ENCODE results near the gene MAP3K3.

Gene MAP3K3

GRCh38 chr17:63624531-63624880, 2.3 kb downstream of the MAP3K3 start:
- H3K4me3 ChIP-seq (ENCODE audit: low read length) = no peak overlapping the region
- H3K9ac ChIP-seq (ENCODE audit: low read depth, low read length) = no peak overlapping the region
- H3K27me3 ChIP-seq (ENCODE audit: insufficient read depth, low read length) = no peaks in the 10 kb centered on the region
- peaks cover 5% of the 10 kb centered on the region for H3K4me1 ChIP-seq (ENCODE audit: insufficient read depth, low read length)
- no peak overlapping the region for H3K27ac ChIP-seq (ENCODE audit: low read length)
- H3K36me3 ChIP-seq (ENCODE audit: insufficient read depth, low read depth, low read length) = no peaks in the 10 kb centered on the region
- no peaks in the 10 kb centered on the region for H3K9me3 ChIP-seq (ENCODE audit: insufficient read depth, low read depth, low read length)

GRCh38 chr17:63626551-63627180, 4.4 kb downstream of the MAP3K3 start:
- H3K36me3 ChIP-seq (ENCODE audit: insufficient read depth, low read depth, low read length) = no peaks in the 10 kb centered on the region
- H3K9ac ChIP-seq (ENCODE audit: low read depth, low read length) = no peak overlapping the region; the same call in 1 of the 2 replicates
- H3K4me3 ChIP-seq (ENCODE audit: low read length) = no peak overlapping the region
- H3K27me3 ChIP-seq (ENCODE audit: insufficient read depth, low read length) = no peaks in the 10 kb centered on the region
- H3K27ac ChIP-seq (ENCODE audit: low read length) = no peak overlapping the region
- H3K9me3 ChIP-seq (ENCODE audit: insufficient read depth, low read depth, low read length) = no peaks in the 10 kb centered on the region
- H3K4me1 ChIP-seq (ENCODE audit: insufficient read depth, low read length) = peaks cover 5% of the 10 kb centered on the region

- H3K9me3 ChIP-seq (ENCODE audit: insufficient read depth, low read depth, low read length) = no peaks in the 10 kb centered on the region
- no peaks in the 10 kb centered on the region for H3K27me3 ChIP-seq (ENCODE audit: insufficient read depth, low read length)
- no peak overlapping the region for H3K27ac ChIP-seq (ENCODE audit: low read length)
Observed at GRCh38 chr17:63629627-63630026, 7.4 kb downstream of the MAP3K3 start.

GRCh38 chr17:63631062-63631461, 8.8 kb downstream of the MAP3K3 start:
- Histone ChIP-seq H3K9ac (ENCODE audit: low read depth, low read length) (no peak overlapping the region), H3K9me3 (ENCODE audit: insufficient read depth, low read depth, low read length) (no peaks in the 10 kb centered on the region), H3K36me3 (ENCODE audit: insufficient read depth, low read depth, low read length) (peaks cover 16% of the 10 kb centered on the region), H3K27me3 (ENCODE audit: insufficient read depth, low read length) (no peaks in the 10 kb centered on the region), H3K4me3 (ENCODE audit: low read length) (no peak overlapping the region), H3K4me1 (ENCODE audit: insufficient read depth, low read length) (peaks cover 14% of the 10 kb centered on the region), H3K27ac (ENCODE audit: low read length) (no peak overlapping the region)

More at GRCh38 chr17:63629627-63630026, 7.4 kb downstream of the MAP3K3 start:
- Histone ChIP-seq H3K4me1 (ENCODE audit: insufficient read depth, low read length) (peaks cover 14% of the 10 kb centered on the region), H3K36me3 (ENCODE audit: insufficient read depth, low read depth, low read length) (peaks cover 3% of the 10 kb centered on the region; the same call in 1 of the 2 replicates), H3K9ac (ENCODE audit: low read depth, low read length) (no peak overlapping the region), H3K4me3 (ENCODE audit: low read length) (no peak overlapping the region)

- Histone ChIP-seq H3K9me3 (ENCODE audit: insufficient read depth, low read depth, low read length) (no peaks in the 10 kb centered on the region), H3K4me1 (ENCODE audit: insufficient read depth, low read length) (peaks cover 14% of the 10 kb centered on the region), H3K27ac (ENCODE audit: low read length) (no peak overlapping the region), H3K9ac (ENCODE audit: low read depth, low read length) (no peak overlapping the region), H3K36me3 (ENCODE audit: insufficient read depth, low read depth, low read length) (peaks cover 21% of the 10 kb centered on the region), H3K27me3 (ENCODE audit: insufficient read depth, low read length) (no peaks in the 10 kb centered on the region), H3K4me3 (ENCODE audit: low read length) (no peak overlapping the region)
Observed at GRCh38 chr17:63631626-63632025, 9.4 kb downstream of the MAP3K3 start.

GRCh38 chr17:63633742-63634141, 11.5 kb downstream of the MAP3K3 start:
- Histone ChIP-seq H3K27ac (ENCODE audit: low read length) (peak overlapping the region; percentile 25), H3K36me3 (ENCODE audit: insufficient read depth, low read depth, low read length) (peaks cover 24% of the 10 kb centered on the region), H3K9ac (ENCODE audit: low read depth, low read length) (peak overlapping the region; percentile 44; the same call in 1 of the 2 replicates), H3K4me1 (ENCODE audit: insufficient read depth, low read length) (peaks cover 14% of the 10 kb centered on the region), H3K4me3 (ENCODE audit: low read length) (0 out of 2 replicates have a peak overlapping the region, but pooled peaks have one; percentile 1), H3K27me3 (ENCODE audit: insufficient read depth, low read length) (no peaks in the 10 kb centered on the region), H3K9me3 (ENCODE audit: insufficient read depth, low read depth, low read length) (no peaks in the 10 kb centered on the region)

GRCh38 chr17:63634163-63634562, 11.9 kb downstream of the MAP3K3 start:
- Histone ChIP-seq H3K9ac (ENCODE audit: low read depth, low read length) (peak overlapping the region; percentile 44; the same call in 1 of the 2 replicates), H3K4me1 (ENCODE audit: insufficient read depth, low read length) (peaks cover 14% of the 10 kb centered on the region), H3K27ac (ENCODE audit: low read length) (peak overlapping the region; percentile 25), H3K4me3 (ENCODE audit: low read length) (peak overlapping the region; percentile 1; the same call in 1 of the 2 replicates), H3K36me3 (ENCODE audit: insufficient read depth, low read depth, low read length) (peaks cover 24% of the 10 kb centered on the region), H3K9me3 (ENCODE audit: insufficient read depth, low read depth, low read length) (no peaks in the 10 kb centered on the region), H3K27me3 (ENCODE audit: insufficient read depth, low read length) (no peaks in the 10 kb centered on the region)

- peaks cover 24% of the 10 kb centered on the region for H3K36me3 ChIP-seq (ENCODE audit: insufficient read depth, low read depth, low read length)
- H3K4me3 ChIP-seq (ENCODE audit: low read length) = no peak overlapping the region
- no peaks in the 10 kb centered on the region for H3K27me3 ChIP-seq (ENCODE audit: insufficient read depth, low read length)
- peaks cover 14% of the 10 kb centered on the region for H3K4me1 ChIP-seq (ENCODE audit: insufficient read depth, low read length)
- H3K9me3 ChIP-seq (ENCODE audit: insufficient read depth, low read depth, low read length) = no peaks in the 10 kb centered on the region
- H3K9ac ChIP-seq (ENCODE audit: low read depth, low read length) = peak overlapping the region; percentile 44; the same call in 1 of the 2 replicates
- H3K27ac ChIP-seq (ENCODE audit: low read length) = no peak overlapping the region
Observed at GRCh38 chr17:63634816-63635215, 12.6 kb downstream of the MAP3K3 start.

GRCh38 chr17:63635290-63635689, 13.1 kb downstream of the MAP3K3 start:
- Histone ChIP-seq H3K9me3 (ENCODE audit: insufficient read depth, low read depth, low read length) (no peaks in the 10 kb centered on the region), H3K36me3 (ENCODE audit: insufficient read depth, low read depth, low read length) (peaks cover 24% of the 10 kb centered on the region), H3K9ac (ENCODE audit: low read depth, low read length) (no peak overlapping the region), H3K4me1 (ENCODE audit: insufficient read depth, low read length) (peaks cover 14% of the 10 kb centered on the region), H3K27me3 (ENCODE audit: insufficient read depth, low read length) (no peaks in the 10 kb centered on the region), H3K4me3 (ENCODE audit: low read length) (no peak overlapping the region), H3K27ac (ENCODE audit: low read length) (no peak overlapping the region)

GRCh38 chr17:63635787-63636186, 13.6 kb downstream of the MAP3K3 start:
- peaks cover 24% of the 10 kb centered on the region for H3K36me3 ChIP-seq (ENCODE audit: insufficient read depth, low read depth, low read length)
- H3K9ac ChIP-seq (ENCODE audit: low read depth, low read length) = no peak overlapping the region
- peaks cover 14% of the 10 kb centered on the region for H3K4me1 ChIP-seq (ENCODE audit: insufficient read depth, low read length)
- no peaks in the 10 kb centered on the region for H3K27me3 ChIP-seq (ENCODE audit: insufficient read depth, low read length)
- no peak overlapping the region for H3K27ac ChIP-seq (ENCODE audit: low read length)
- no peak overlapping the region for H3K4me3 ChIP-seq (ENCODE audit: low read length)
- H3K9me3 ChIP-seq (ENCODE audit: insufficient read depth, low read depth, low read length) = no peaks in the 10 kb centered on the region

GRCh38 chr17:63639125-63639524, 16.9 kb downstream of the MAP3K3 start:
- Histone ChIP-seq H3K9me3 (ENCODE audit: insufficient read depth, low read depth, low read length) (no peaks in the 10 kb centered on the region), H3K36me3 (ENCODE audit: insufficient read depth, low read depth, low read length) (peaks cover 24% of the 10 kb centered on the region), H3K27me3 (ENCODE audit: insufficient read depth, low read length) (no peaks in the 10 kb centered on the region), H3K4me3 (ENCODE audit: low read length) (no peak overlapping the region), H3K4me1 (ENCODE audit: insufficient read depth, low read length) (peaks cover 5% of the 10 kb centered on the region), H3K27ac (ENCODE audit: low read length) (no peak overlapping the region), H3K9ac (ENCODE audit: low read depth, low read length) (no peak overlapping the region)

GRCh38 chr17:63640038-63640437, 17.8 kb downstream of the MAP3K3 start:
- peaks cover 17% of the 10 kb centered on the region for H3K36me3 ChIP-seq (ENCODE audit: insufficient read depth, low read depth, low read length)
- no peak overlapping the region for H3K27ac ChIP-seq (ENCODE audit: low read length)
- no peaks in the 10 kb centered on the region for H3K9me3 ChIP-seq (ENCODE audit: insufficient read depth, low read depth, low read length)
- H3K27me3 ChIP-seq (ENCODE audit: insufficient read depth, low read length) = no peaks in the 10 kb centered on the region
- H3K4me3 ChIP-seq (ENCODE audit: low read length) = no peak overlapping the region
- H3K4me1 ChIP-seq (ENCODE audit: insufficient read depth, low read length) = no peaks in the 10 kb centered on the region
- no peak overlapping the region for H3K9ac ChIP-seq (ENCODE audit: low read depth, low read length)
